Stimulated activated CD4-positive, alpha-beta T cell treated with anti-CD3 and anti-CD28 coated beads, Interleukin-12 subunit alpha, Interleukin-12 subunit beta, amount 100 ng/mL, for 48 hours (primary cell): ENCODE results near the gene ARL5C.

ENCODE experiments used
- DNase-seq, 3 donors: peaks; one replicate each; pipeline ENCODE4 v3.0.0-alpha.2; 2020; ENCODE audit warnings: low read depth in 2 of 3, low spot score in 1 of 3

Gene ARL5C

GRCh38 chr17:39165841-39166349 is at the start of gene ARL5C:
ARL5C (minus strand) TSS chr17:39166161; CDS start chr17:39165760, 401 bp downstream.
- no peak for DNase-seq

- no peak for DNase-seq
Measured at GRCh38 chr17:39213852-39214251, 47.9 kb upstream of the ARL5C start.

GRCh38 chr17:39212841-39213480 is 47.0 kb upstream of the ARL5C start:
- DNase-seq = no peak

- no peak for DNase-seq
Measured at GRCh38 chr17:39212195-39212810, 46.3 kb upstream of the ARL5C start.

- no peak for DNase-seq
Measured at GRCh38 chr17:39210093-39210434, 44.1 kb upstream of the ARL5C start.

- DNase-seq = peak in 2 of 3 donors; percentile 39 to 45
Measured at GRCh38 chr17:39209317-39210092, 43.5 kb upstream of the ARL5C start.

GRCh38 chr17:39208893-39209292 is 42.9 kb upstream of the ARL5C start:
- DNase-seq = no peak

- no peak for DNase-seq
Measured at GRCh38 chr17:39208136-39208535, 42.2 kb upstream of the ARL5C start.

GRCh38 chr17:39205112-39205526 is 39.2 kb upstream of the ARL5C start:
- no peak for DNase-seq

- DNase-seq = no peak
Measured at GRCh38 chr17:39204245-39204644, 38.3 kb upstream of the ARL5C start.

- DNase-seq = no peak
Measured at GRCh38 chr17:39200957-39201510, 35.1 kb upstream of the ARL5C start.

GRCh38 chr17:39200070-39200879 is 34.3 kb upstream of the ARL5C start, which contains the start of gene RPL19:
RPL19 (plus strand) TSS chr17:39200283; CDS start chr17:39200345, 62 bp downstream.
- peak; percentile 61 to 72 (median 71) for DNase-seq

- peak; percentile 79 to 84 (median 82) for DNase-seq
Measured at GRCh38 chr17:39199820-39200069, 33.8 kb upstream of the ARL5C start.

- no peak for DNase-seq
Measured at GRCh38 chr17:39198186-39198566, 32.2 kb upstream of the ARL5C start.

- DNase-seq = peak; percentile 46 to 75 (median 56)
Measured at GRCh38 chr17:39197380-39198185, 31.6 kb upstream of the ARL5C start, which contains the start of gene CACNB1. CACNB1 (minus strand) TSS chr17:39197669; CDS start chr17:39197495, 174 bp downstream.

- no peak for DNase-seq
Measured at GRCh38 chr17:39196808-39197291, 30.9 kb upstream of the ARL5C start.

- DNase-seq = no peak
Measured at GRCh38 chr17:39196241-39196807, 30.4 kb upstream of the ARL5C start.

- DNase-seq = no peak
Measured at GRCh38 chr17:39195568-39196160, 29.7 kb upstream of the ARL5C start.

GRCh38 chr17:39194985-39195524 is 29.1 kb upstream of the ARL5C start:
- no peak for DNase-seq
